GM12878 (cell line): ENCODE results near the gene DLEC1. TPM values are rescaled to one million over a fixed set of nuclear protein-coding genes. Genes with fewer than 3 reads are reported as not detected.

Experiments used
- ATAC-seq: fragments of 200-7000 bp; cut with Tn5 transposase; 3 replicates; pipeline ENCODE4 v1.9.1; 2020; ENCODE audit warnings: mild to moderate bottlenecking, moderate library complexity
- BruUV-seq: library from RNA; stranded (reverse); fragments of 400-500 nt; replicated peaks from 2 replicates; lab custom pipeline; 2021; lab: Mats Ljungman, UMichigan
- CTCF ChIA-PET: fragments of 300-600 bp; sonication (Branson Sonifier 250); formaldehyde crosslinking; extraction: SDS; loops from one replicate; lab custom pipeline; 2021; ENCODE audit warnings: inconsistent platforms; lab: Yijun Ruan, JAX
- POLR2A ChIA-PET: fragments of 350-600 bp; formaldehyde crosslinking; extraction: SDS; loops from one replicate; lab custom pipeline; 2021; ENCODE audit warnings: inconsistent platforms; lab: Charles Lee
- RAD21 ChIA-PET: fragments of 300-600 bp; sonication (Branson Sonifier 250); formaldehyde crosslinking; loops from one replicate; lab custom pipeline; 2023; ENCODE audit warnings: antibody characterized with exemption; ENCODE audit not compliant: unreplicated experiment; lab: Charles Lee
- SMC1A ChIA-PET: fragments of 300-600 bp; sonication (Branson Sonifier 250); formaldehyde crosslinking; loops from one replicate; lab custom pipeline; 2023; ENCODE audit not compliant: unreplicated experiment, uncharacterized antibody; lab: Charles Lee
- DNase-seq: peaks from one replicate; pipeline ENCODE4 v3.0.0-alpha.2; 2011; ENCODE audit warnings: low read depth, low spot score
- FAIRE-seq: peaks from 3 replicates; lab custom pipeline; 2011; peaks lifted over from hg19 to GRCh38; lab: Jason Lieb, UNC
- H2AFZ ChIP-seq: 2 replicates; pipeline ENCODE4 v1.6.0; 2011; ENCODE audit warnings: low read depth, low read length, control low read depth; ENCODE audit not compliant: control insufficient read depth
- H3K27ac ChIP-seq: 2 replicates; pipeline ENCODE4 v1.5.1; 2011; ENCODE audit warnings: control low read depth; ENCODE audit not compliant: control insufficient read depth, insufficient read depth
- H3K27me3 ChIP-seq, 2 experiments: replicated peaks in 1 of 2; 2 replicates each; pipeline versions ENCODE4 v1.6.0 to v1.6.1; 2011; ENCODE audit warnings: low read length in 1 of 2; ENCODE audit not compliant: control insufficient read depth in 2 of 2, insufficient read depth in 2 of 2
- H3K36me3 ChIP-seq, 2 experiments: 2 replicates each; pipeline ENCODE4 v1.5.1; 2011; ENCODE audit warnings: low read length in 1 of 2; ENCODE audit not compliant: control insufficient read depth in 2 of 2, insufficient read depth in 2 of 2
- H3K4me1 ChIP-seq: 2 replicates; pipeline ENCODE4 v1.6.1; 2011; ENCODE audit warnings: mild to moderate bottlenecking, low read length, moderate library complexity, mixed read lengths; ENCODE audit not compliant: control insufficient read depth, insufficient read depth
- H3K4me2 ChIP-seq: 2 replicates; pipeline ENCODE4 v1.6.0; 2011; ENCODE audit warnings: control low read depth; ENCODE audit not compliant: control insufficient read depth, insufficient read depth
- H3K4me3 ChIP-seq: fragments of 200-600 bp; sonication (generic); 2 replicates; pipeline ENCODE4 v1.5.1; 2016
- H3K79me2 ChIP-seq: 2 replicates; pipeline ENCODE4 v1.6.0; 2011; ENCODE audit warnings: low read length; ENCODE audit not compliant: control insufficient read depth, insufficient read depth
- H3K9ac ChIP-seq: 2 replicates; pipeline ENCODE4 v1.8.0; 2011; ENCODE audit warnings: low read length, control low read depth, mixed read lengths; ENCODE audit not compliant: control insufficient read depth, insufficient read depth
- H3K9me3 ChIP-seq: replicated peaks from 3 replicates; pipeline ENCODE4 v1.5.1; 2011; ENCODE audit warnings: mild to moderate bottlenecking, low read length; ENCODE audit not compliant: control insufficient read depth, insufficient read depth
- H4K20me1 ChIP-seq: 2 replicates; pipeline ENCODE4 v1.6.0; 2011; ENCODE audit not compliant: control insufficient read depth, insufficient read depth
- ATF7 ChIP-seq: fragments of 450-650 bp; IDR thresholded peaks from 2 replicates; pipeline ENCODE4 v1.6.1; 2016; ENCODE audit warnings: low read depth, mild to moderate bottlenecking
- EED ChIP-seq: sonication (generic); IDR thresholded peaks from 2 replicates; pipeline ENCODE4 v1.6.1; 2016; ENCODE audit warnings: antibody characterized with exemption, low read depth
- EP300 ChIP-seq, 2 experiments: fragments of 150-350 bp in 1 of 2; IDR thresholded peaks; 2 replicates each; pipeline ENCODE4 v1.6.1; 2011 to 2012; ENCODE audit warnings: low read depth in 2 of 2, low read length in 2 of 2, borderline replicate concordance in 1 of 2, improper control_type of control experiment in 1 of 2, inconsistent platforms in 1 of 2; ENCODE audit not compliant: control insufficient read depth in 1 of 2
- FOXK2 ChIP-seq: fragments of 450-650 bp; IDR thresholded peaks from 2 replicates; pipeline ENCODE4 v1.6.1; 2017; ENCODE audit warnings: mild to moderate bottlenecking, moderate library complexity
- MEF2A ChIP-seq: IDR thresholded peaks from 2 replicates; pipeline ENCODE4 v1.6.1; 2011; ENCODE audit warnings: low read depth, mild to moderate bottlenecking, low read length, moderate library complexity; ENCODE audit not compliant: insufficient read depth
- MYC ChIP-seq: IDR thresholded peaks from 2 replicates; pipeline ENCODE4 v1.6.1; 2011; ENCODE audit warnings: mild to moderate bottlenecking, low read length, moderate library complexity, inconsistent platforms; ENCODE audit not compliant: insufficient read depth, insufficient replicate concordance, insufficient read length, severe bottlenecking
- RELA ChIP-seq: fragments of 450-650 bp; IDR thresholded peaks from 2 replicates; pipeline ENCODE4 v1.8.0; 2014; ENCODE audit warnings: borderline replicate concordance; ENCODE audit not compliant: partially characterized antibody
- SMC3 ChIP-seq: IDR thresholded peaks from 2 replicates; pipeline ENCODE4 v1.6.1; 2011; ENCODE audit warnings: low read length, improper control_type of control experiment, borderline replicate concordance
- WGBS: methylation state at CpG from one replicate; pipeline ENCODE4 v1.1.6; 2016; ENCODE audit warnings: low lambda C conversion rate; ENCODE audit not compliant: insufficient replicate concordance, insufficient coverage; ENCODE audit errors: missing lambda C conversion rate; 5-methylcytosine and 5-hydroxymethylcytosine counted together
- in situ Hi-C: fragments of 300-500 bp; cut with MboI; formaldehyde crosslinking; loops from 9 replicates; pipeline ENCODE4 v1.14.3; 2018; ENCODE audit warnings: mixed read lengths
- intact Hi-C: fragments of 100-400 bp; cut with micrococcal nuclease; formaldehyde crosslinking; loops from one replicate; pipeline ENCODE4 v1.14.2; 2022; ENCODE audit not compliant: unreplicated experiment
- polyA plus RNA-seq, 11 experiments: library from polyadenylated mRNA; depleted of rRNA in 4 of 11; unstranded in 6 of 11; stranded (reverse) in 5 of 11; fragments of >200 nt; fragmentation: Nextera tagmentation in 4 of 11; fragmentation: Illumina TruSeq in 1 of 11; extraction: Ambion mirVana in 4 of 11; extraction: Trizol in 1 of 11; gene quantifications; 1 replicate in 1 of 11; 2 replicates in 10 of 11; pipeline versions ENCODE4 v1.2.1 to v1.2.3, GENCODE V29; 2011 to 2016; ENCODE audit warnings: inconsistent platforms in 2 of 11, missing spikeins in 2 of 11, low read depth in 1 of 11
- total RNA-seq, 4 experiments: library from RNA; depleted of rRNA in 3 of 4; stranded (reverse); fragments of >200 nt in 3 of 4; fragmentation: Illumina TruSeq in 1 of 4; extraction: Trizol in 1 of 4; gene quantifications; 2 replicates each; pipeline versions ENCODE4 v1.2.1 to v1.2.3, GENCODE V29; 2013 to 2021
- TF ChIP-seq, protein P1 (sequence below): fragments of 150-350 bp; IDR thresholded peaks from 2 replicates; pipeline ENCODE4 v1.6.1; 2016; ENCODE audit warnings: low read depth, low read length
- TF ChIP-seq, protein P2 (sequence below): IDR thresholded peaks from 2 replicates; pipeline ENCODE4 v1.6.1; 2011; ENCODE audit warnings: low read depth, low read length, improper control_type of control experiment, borderline replicate concordance

DLEC1 gene
- total and polyA plus RNA-seq, 10 of the 15 experiments (the other 5 are each of a cell fraction or from before 2014, with no cell fraction given): 0.03 to 0.29 (median 0.07) TPM; not detected in 3

GRCh38 chr3:37989821-37990480, 49.1 kb upstream of the DLEC1 start (continued):
- TF ChIP-seq, protein P1, sequence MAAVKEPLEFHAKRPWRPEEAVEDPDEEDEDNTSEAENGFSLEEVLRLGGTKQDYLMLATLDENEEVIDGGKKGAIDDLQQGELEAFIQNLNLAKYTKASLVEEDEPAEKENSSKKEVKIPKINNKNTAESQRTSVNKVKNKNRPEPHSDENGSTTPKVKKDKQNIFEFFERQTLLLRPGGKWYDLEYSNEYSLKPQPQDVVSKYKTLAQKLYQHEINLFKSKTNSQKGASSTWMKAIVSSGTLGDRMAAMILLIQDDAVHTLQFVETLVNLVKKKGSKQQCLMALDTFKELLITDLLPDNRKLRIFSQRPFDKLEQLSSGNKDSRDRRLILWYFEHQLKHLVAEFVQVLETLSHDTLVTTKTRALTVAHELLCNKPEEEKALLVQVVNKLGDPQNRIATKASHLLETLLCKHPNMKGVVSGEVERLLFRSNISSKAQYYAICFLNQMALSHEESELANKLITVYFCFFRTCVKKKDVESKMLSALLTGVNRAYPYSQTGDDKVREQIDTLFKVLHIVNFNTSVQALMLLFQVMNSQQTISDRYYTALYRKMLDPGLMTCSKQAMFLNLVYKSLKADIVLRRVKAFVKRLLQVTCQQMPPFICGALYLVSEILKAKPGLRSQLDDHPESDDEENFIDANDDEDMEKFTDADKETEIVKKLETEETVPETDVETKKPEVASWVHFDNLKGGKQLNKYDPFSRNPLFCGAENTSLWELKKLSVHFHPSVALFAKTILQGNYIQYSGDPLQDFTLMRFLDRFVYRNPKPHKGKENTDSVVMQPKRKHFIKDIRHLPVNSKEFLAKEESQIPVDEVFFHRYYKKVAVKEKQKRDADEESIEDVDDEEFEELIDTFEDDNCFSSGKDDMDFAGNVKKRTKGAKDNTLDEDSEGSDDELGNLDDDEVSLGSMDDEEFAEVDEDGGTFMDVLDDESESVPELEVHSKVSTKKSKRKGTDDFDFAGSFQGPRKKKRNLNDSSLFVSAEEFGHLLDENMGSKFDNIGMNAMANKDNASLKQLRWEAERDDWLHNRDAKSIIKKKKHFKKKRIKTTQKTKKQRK: no peak
- no peak for TF ChIP-seq EP300 (IDR thresholded peaks at IDR 0.05; ENCODE audit: borderline replicate concordance in 1 of 2, control insufficient read depth in 1 of 2, low read depth in 2 of 2, low read length in 2 of 2)
- TF ChIP-seq, all 136 proteins: peak for 0

- Histone ChIP-seq H3K27me3 (no peaks in the 10 kb centered on the region), H3K4me1 (peaks cover 6% of the 10 kb centered on the region), H3K36me3 (no peaks in the 10 kb centered on the region), H3K9ac (no peak within 1 kb of the TSS), H3K4me3 (no peak within 1 kb of the TSS), H3K27ac (no peak within 1 kb of the TSS), H3K79me2 (no peaks in the 10 kb centered on the region; the same call in 1 of the 2 replicates), H3K9me3 (no peaks in the 10 kb centered on the region), H4K20me1 (no peaks in the 10 kb centered on the region), H2AFZ (no peak within 1 kb of the TSS), H3K4me2 (no peak within 1 kb of the TSS)
- ChIA-PET POLR2A (no interaction called here), SMC1A (no interaction called here), CTCF (no interaction called here), RAD21 (no interaction called here)
- no peak for DNase-seq
- 49% methylated on average over 10 of the region's 10 CpGs for WGBS
- TF ChIP-seq MYC: no peak
- no peak for TF ChIP-seq MEF2A
- TF ChIP-seq FOXK2: no peak
- no peak for TF ChIP-seq SMC3
- no peak for TF ChIP-seq EED
- TF ChIP-seq, protein P2, sequence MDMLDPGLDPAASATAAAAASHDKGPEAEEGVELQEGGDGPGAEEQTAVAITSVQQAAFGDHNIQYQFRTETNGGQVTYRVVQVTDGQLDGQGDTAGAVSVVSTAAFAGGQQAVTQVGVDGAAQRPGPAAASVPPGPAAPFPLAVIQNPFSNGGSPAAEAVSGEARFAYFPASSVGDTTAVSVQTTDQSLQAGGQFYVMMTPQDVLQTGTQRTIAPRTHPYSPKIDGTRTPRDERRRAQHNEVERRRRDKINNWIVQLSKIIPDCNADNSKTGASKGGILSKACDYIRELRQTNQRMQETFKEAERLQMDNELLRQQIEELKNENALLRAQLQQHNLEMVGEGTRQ: no peak
- no peak for TF ChIP-seq RELA
- no peak for TF ChIP-seq ATF7
- in situ Hi-C loops (no loop called here), intact Hi-C loops (no loop called here)
- no peak for ATAC-seq
- FAIRE-seq: no peak
- BruUV-seq: no TSS peak
These were observed 48.5 kb upstream of the DLEC1 start, which contains the start of gene VILL for GRCh38 chr3:37990527-37990926. Gene VILL (plus strand): TSS chr3:37990786. CDS start chr3:37993673, 2,887 bp downstream.
